ENCODE data around the gene BORCS8. TPM values are rescaled to one million over a fixed set of nuclear protein-coding genes. Genes with fewer than 3 reads are reported as not detected.

BORCS8 gene
- 10 to 100 TPM; 27.1 to 28.2 TPM for total RNA-seq
- polyA plus RNA-seq: 10 to 100 TPM; 14.4 to 47.9 TPM
- long read RNA-seq, donor 1, transcript BORCS8-202 (6 exons, 1,429 nt): major isoform, 14 of 16 reads
- long read RNA-seq, donor 1, partial matches to known transcripts: 0 of 16 reads
- long read RNA-seq, donor 1, other reads (novel, unspliced or antisense): 2 of 16 reads
- long read RNA-seq, donor 2, transcript BORCS8-202 (6 exons, 1,429 nt): major isoform, 6 of 11 reads
- long read RNA-seq, donor 2, partial matches to known transcripts: 1 of 11 reads
- long read RNA-seq, donor 2, other reads (novel, unspliced or antisense): 2 of 11 reads

DNA sequence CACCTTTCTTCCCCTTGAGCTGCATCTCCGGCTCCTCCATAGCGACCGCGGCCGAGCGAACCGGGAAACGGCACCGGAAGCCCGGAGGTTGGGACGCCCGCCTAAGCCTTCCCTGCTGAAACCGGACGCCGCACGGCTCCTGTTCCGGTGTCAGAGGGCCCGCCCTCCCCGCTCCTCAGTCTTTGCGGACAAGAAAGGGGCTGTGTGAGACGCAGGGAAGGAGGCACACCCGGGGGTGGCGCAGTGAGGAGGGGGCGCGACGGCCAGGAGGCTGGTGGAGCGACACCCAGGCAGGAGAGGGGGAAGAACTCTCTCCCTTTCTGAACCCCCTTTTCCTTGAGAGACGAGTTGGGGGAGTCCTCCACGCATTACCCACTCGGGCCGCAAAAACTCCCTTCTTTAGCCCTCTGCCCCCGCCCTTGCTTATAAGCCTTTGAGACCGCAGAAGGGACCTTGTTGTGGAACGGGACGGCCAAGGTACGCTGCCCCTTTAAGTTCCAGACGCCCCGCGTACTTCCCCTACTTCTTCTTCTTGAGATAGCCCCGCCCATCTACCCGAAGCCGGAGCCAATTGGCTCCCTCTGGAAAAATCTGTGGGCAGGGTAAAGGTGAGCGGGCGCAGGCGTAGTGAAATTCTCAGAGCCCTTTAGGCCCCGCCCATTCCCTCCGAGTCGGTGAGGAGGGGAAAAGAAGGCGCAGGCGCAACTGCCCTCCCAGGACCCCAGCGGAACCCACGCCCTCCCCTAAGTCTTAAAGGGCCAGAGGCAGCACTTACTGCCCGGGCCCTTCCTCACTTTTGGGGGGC lies at the start of gene BORCS8, which contains the start of gene RFXANK:
TSS of gene BORCS8 (minus strand) at position 75 of the 805 bp plus-strand sequence. CDS start at position 40, 35 bp downstream.
TSS of gene RFXANK (plus strand) at position 181 of the 805 bp plus-strand sequence. CDS start 1,689 bp downstream, outside the sequence.
- Histone ChIP-seq H3K4me1 (ENCODE audit: control insufficient read depth in 1 of 2, insufficient read depth in 2 of 2, low read length in 2 of 2) (no peaks in the 10 kb centered on the region), H3K4me3 (ENCODE audit: low read length in 2 of 2) (peak within 1 kb of the TSS; percentile 71 to 93), H3K9me3 (ENCODE audit: control insufficient read depth, low read length) (no peaks in the 10 kb centered on the region), H3K27me3 (ENCODE audit: control insufficient read depth in 1 of 2, insufficient read depth in 2 of 2, low read length in 1 of 2) (no peaks in the 10 kb centered on the region), H3K36me3 (ENCODE audit: control insufficient read depth in 1 of 2, insufficient read depth in 2 of 2, low read length in 1 of 2) (peaks cover 0 to 2% of the 10 kb centered on the region in 2 donors), H3K27ac (ENCODE audit: low read depth in 1 of 2, low read length in 2 of 2) (peak within 1 kb of the TSS; percentile 58 to 81)
- ATAC-seq (ENCODE audit: low FRiP score) (peak; percentile 97), DNase-seq (peak; percentile 99 to 100)
- 0 to 1% methylated on average over 52 to 53 of the region's 53 CpGs for WGBS, 2 donors
- intact Hi-C loops (cut with DNase I): loop anchor here in 1 of 2 donors (5.0 kb wide), 1 partner anchor 130 kb away; the partner anchor contains the start of gene SLC25A42

DNA sequence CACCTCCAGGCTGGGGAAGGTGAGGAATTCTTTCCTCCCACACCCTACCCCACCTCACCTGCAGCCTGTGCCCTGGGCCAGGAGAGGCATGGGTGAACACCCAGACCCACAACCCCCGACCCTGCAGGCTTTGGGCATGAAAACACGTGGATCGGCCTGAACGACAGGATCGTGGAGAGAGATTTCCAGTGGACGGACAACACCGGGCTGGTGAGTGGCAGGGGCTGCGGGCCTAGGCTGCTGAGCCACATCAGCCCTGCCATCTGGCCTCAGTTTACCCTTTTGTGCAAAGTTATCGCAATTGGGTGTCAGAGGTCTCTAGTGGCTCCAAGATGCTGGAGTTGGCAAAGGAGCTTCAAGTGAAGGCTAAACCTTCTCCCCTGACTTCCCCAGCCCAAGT lies 48.5 kb upstream of the BORCS8 start:
- H3K4me1 ChIP-seq (ENCODE audit: control insufficient read depth in 1 of 2, insufficient read depth in 2 of 2, low read length in 2 of 2): no peaks in the 10 kb centered on the region
- H3K36me3 ChIP-seq (ENCODE audit: control insufficient read depth in 1 of 2, insufficient read depth in 2 of 2, low read length in 1 of 2): no peaks in the 10 kb centered on the region
- WGBS, 2 donors: 80 to 82% methylated on average over 9 of the region's 9 CpGs
- H3K9me3 ChIP-seq (ENCODE audit: control insufficient read depth, low read length): no peaks in the 10 kb centered on the region
- H3K27ac ChIP-seq (ENCODE audit: low read depth in 1 of 2, low read length in 2 of 2): no peak overlapping the region
- ATAC-seq (ENCODE audit: low FRiP score) (no peak), DNase-seq (no peak)
- intact Hi-C loops (cut with DNase I): no loop called here
- no peak overlapping the region for H3K4me3 ChIP-seq (ENCODE audit: low read length in 2 of 2)
- no peaks in the 10 kb centered on the region for H3K27me3 ChIP-seq (ENCODE audit: control insufficient read depth in 1 of 2, insufficient read depth in 2 of 2, low read length in 1 of 2)

DNA sequence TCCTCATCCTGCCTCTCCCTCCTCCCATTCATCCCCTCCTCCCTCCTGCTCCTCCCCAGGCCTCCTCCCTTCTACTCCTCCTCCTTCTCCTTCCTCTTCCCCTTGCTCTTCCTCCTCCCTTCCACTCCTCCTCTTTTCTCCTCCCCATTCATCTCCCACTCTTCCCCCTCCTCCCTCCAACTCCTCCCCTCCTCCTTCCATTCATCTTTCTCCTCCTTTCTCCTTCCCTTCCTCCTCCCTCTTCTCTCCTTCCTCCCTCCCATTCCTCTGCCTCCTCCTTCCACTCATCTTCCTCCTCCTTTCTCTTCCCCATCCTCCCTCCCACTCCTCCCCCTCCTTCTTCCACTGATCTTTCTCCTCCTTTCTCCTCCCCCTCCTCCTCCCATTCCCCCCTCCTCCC lies 47.7 kb upstream of the BORCS8 start:
- H3K27me3 ChIP-seq (ENCODE audit: control insufficient read depth in 1 of 2, insufficient read depth in 2 of 2, low read length in 1 of 2): no peaks in the 10 kb centered on the region
- H3K36me3 ChIP-seq (ENCODE audit: control insufficient read depth in 1 of 2, insufficient read depth in 2 of 2, low read length in 1 of 2): no peaks in the 10 kb centered on the region
- H3K4me3 ChIP-seq (ENCODE audit: low read length in 2 of 2): no peak overlapping the region
- intact Hi-C loops (cut with DNase I): no loop called here
- peaks cover 4% of the 10 kb centered on the region for H3K9me3 ChIP-seq (ENCODE audit: control insufficient read depth, low read length)
- DNase-seq: no peak
- no peak for ATAC-seq (ENCODE audit: low FRiP score)
- H3K27ac ChIP-seq (ENCODE audit: low read depth in 1 of 2, low read length in 2 of 2): no peak overlapping the region
- no peaks in the 10 kb centered on the region for H3K4me1 ChIP-seq (ENCODE audit: control insufficient read depth in 1 of 2, insufficient read depth in 2 of 2, low read length in 2 of 2)

DNA sequence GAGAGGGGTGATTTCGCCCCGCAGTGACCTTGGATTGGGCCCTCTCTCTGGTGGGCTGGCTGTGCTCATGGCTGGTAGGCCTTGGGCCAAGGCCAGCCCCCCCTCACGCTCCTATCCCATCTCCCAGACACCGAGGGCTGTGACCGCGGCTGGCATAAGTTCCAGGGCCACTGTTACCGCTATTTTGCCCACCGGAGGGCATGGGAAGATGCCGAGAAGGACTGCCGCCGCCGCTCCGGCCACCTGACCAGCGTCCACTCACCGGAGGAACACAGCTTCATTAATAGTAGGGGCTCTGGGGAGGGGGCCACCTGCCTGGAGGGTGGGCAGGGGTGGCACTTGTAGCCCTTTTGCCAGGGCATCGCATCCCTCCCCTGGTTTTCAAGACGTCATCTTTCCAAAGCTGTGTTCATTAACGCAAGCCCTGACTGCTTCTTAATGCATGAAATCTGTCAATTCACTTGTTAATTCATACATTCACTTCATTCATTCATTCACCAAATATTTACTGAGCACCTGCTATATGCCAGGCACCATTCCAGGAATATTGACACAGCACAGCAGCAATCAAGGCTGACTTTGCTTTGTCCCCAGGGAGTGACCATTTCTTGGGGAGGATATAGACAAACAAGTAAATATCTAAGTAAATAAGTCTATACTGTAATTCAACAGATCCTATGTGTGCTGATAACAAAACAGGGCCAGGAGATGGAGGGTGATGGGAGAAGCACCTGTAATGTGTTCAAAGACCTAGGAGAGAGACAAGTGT lies 46.4 kb upstream of the BORCS8 start:
- Histone ChIP-seq H3K27ac (ENCODE audit: low read depth in 1 of 2, low read length in 2 of 2) (no peak overlapping the region), H3K36me3 (ENCODE audit: control insufficient read depth in 1 of 2, insufficient read depth in 2 of 2, low read length in 1 of 2) (no peaks in the 10 kb centered on the region), H3K9me3 (ENCODE audit: control insufficient read depth, low read length) (peaks cover 10% of the 10 kb centered on the region), H3K27me3 (ENCODE audit: control insufficient read depth in 1 of 2, insufficient read depth in 2 of 2, low read length in 1 of 2) (no peaks in the 10 kb centered on the region), H3K4me3 (ENCODE audit: low read length in 2 of 2) (no peak overlapping the region), H3K4me1 (ENCODE audit: control insufficient read depth in 1 of 2, insufficient read depth in 2 of 2, low read length in 2 of 2) (no peaks in the 10 kb centered on the region)
- DNase-seq: no peak
- WGBS, 2 donors: 77 to 81% methylated on average over 13 to 18 of the region's 18 CpGs
- intact Hi-C loops (cut with DNase I): no loop called here
- ATAC-seq (ENCODE audit: low FRiP score): no peak

DNA sequence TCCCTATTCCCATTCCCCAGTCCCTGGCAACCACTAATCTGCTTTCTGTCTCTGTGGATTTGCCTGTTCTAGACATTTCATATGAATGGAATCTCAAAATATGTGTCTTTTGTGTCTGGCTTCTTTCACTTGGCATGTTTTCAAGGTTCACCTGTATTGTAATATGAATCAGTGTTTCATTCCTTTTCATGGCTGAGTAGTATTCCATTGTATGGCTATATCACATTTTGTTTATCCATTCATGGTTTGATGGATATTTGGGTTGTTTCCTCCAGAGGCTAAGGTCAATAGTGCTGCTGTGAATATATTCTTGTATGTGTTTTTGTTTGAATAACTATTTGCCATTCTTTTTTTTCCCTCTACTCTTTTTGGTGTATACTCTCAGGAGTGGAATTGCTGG lies 44.2 kb upstream of the BORCS8 start:
- ATAC-seq (ENCODE audit: low FRiP score) (no peak), DNase-seq (no peak)
- no peaks in the 10 kb centered on the region for H3K36me3 ChIP-seq (ENCODE audit: control insufficient read depth in 1 of 2, insufficient read depth in 2 of 2, low read length in 1 of 2)
- H3K9me3 ChIP-seq (ENCODE audit: control insufficient read depth, low read length): peaks cover 10% of the 10 kb centered on the region
- H3K4me1 ChIP-seq (ENCODE audit: control insufficient read depth in 1 of 2, insufficient read depth in 2 of 2, low read length in 2 of 2): no peaks in the 10 kb centered on the region
- intact Hi-C loops (cut with DNase I): no loop called here
- no peak overlapping the region for H3K27ac ChIP-seq (ENCODE audit: low read depth in 1 of 2, low read length in 2 of 2)
- no peak overlapping the region for H3K4me3 ChIP-seq (ENCODE audit: low read length in 2 of 2)
- no peaks in the 10 kb centered on the region for H3K27me3 ChIP-seq (ENCODE audit: control insufficient read depth in 1 of 2, insufficient read depth in 2 of 2, low read length in 1 of 2)

DNA sequence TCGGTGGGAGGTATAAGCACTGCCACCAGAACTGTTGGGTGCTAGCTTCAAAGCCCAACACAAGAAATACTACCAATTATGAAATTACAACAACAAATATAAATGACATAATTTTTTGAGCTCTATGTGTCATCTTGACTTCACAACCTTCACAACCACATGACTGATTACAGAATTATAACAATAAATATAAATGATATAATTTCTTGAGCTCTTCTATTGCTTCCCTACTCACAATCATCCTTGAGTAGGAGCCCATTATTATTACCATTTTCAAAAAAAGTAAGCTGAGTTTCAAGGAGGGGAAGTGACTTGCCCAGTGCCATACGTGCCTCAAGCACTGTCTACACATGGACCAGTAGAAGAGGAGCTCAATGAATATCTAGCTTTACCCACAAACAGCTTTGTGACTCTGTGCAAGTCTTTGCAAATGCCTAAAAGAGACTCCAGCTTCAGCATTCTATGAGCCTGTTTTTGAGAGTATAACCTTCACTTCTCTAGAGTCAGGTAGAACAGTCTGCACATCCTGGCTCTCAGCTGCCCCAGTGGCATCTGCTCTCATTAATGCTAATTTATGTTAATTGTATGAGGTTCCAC lies 42.4 kb upstream of the BORCS8 start:
- no peaks in the 10 kb centered on the region for H3K27me3 ChIP-seq (ENCODE audit: control insufficient read depth in 1 of 2, insufficient read depth in 2 of 2, low read length in 1 of 2)
- no peaks in the 10 kb centered on the region for H3K36me3 ChIP-seq (ENCODE audit: control insufficient read depth in 1 of 2, insufficient read depth in 2 of 2, low read length in 1 of 2)
- no peak for DNase-seq
- peaks cover 10% of the 10 kb centered on the region for H3K9me3 ChIP-seq (ENCODE audit: control insufficient read depth, low read length)
- H3K4me3 ChIP-seq (ENCODE audit: low read length in 2 of 2): no peak overlapping the region
- no peak for ATAC-seq (ENCODE audit: low FRiP score)
- intact Hi-C loops (cut with DNase I): no loop called here
- H3K4me1 ChIP-seq (ENCODE audit: control insufficient read depth in 1 of 2, insufficient read depth in 2 of 2, low read length in 2 of 2): no peaks in the 10 kb centered on the region
- WGBS, 2 donors: 88 to 91% methylated on average over 2 of the region's 2 CpGs
- H3K27ac ChIP-seq (ENCODE audit: low read depth in 1 of 2, low read length in 2 of 2): no peak overlapping the region

DNA sequence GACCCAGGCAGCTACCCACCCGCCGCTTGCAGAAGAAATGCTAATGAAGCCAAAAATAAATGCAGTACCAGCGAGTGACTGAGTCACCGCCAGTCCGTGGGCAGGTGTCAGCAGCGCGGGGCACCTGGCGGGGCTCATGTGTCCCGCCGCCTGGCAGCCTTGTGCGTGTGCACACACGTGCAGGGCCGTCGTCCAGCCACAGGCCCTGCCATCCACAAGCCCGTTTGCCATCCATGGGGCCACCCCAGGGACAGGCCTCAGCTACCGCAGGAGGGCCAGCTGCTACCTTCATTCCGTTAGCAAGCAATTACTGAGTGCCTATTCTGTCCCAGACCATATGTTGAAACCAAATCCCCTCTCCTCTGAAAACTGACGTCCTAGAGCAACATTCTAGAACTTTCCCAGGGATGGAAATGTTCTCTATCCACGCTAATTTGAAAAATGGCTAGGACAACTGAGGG lies 40.3 kb upstream of the BORCS8 start:
- 61 to 66% methylated on average over 19 of the region's 19 CpGs for WGBS, 2 donors
- no peak for ATAC-seq (ENCODE audit: low FRiP score)

DNA sequence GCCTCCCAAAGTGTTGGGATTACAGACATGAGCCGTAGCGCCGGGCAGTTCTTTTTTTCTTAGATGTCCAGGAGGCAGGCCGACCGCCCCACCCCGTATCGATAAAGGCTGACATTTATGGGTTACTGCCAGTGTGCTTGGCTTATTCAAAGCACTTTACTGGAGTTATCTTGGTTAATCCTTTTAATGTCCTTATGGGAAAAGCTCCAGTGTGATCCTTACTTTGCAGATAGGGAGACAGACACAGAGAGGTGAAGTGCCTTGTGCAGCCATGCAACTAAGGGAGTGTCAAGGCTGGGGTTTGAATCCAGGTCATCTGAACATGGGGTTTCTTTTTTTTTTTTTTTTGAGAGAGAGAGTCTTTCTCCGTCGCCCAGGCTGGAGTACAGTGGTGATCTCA lies 39.0 kb upstream of the BORCS8 start:
- intact Hi-C loops (cut with DNase I): no loop called here

More for the DNA sequence above, 40.3 kb upstream of the BORCS8 start:
- Histone ChIP-seq H3K27ac (ENCODE audit: low read depth in 1 of 2, low read length in 2 of 2) (no peak overlapping the region), H3K27me3 (ENCODE audit: control insufficient read depth in 1 of 2, insufficient read depth in 2 of 2, low read length in 1 of 2) (no peaks in the 10 kb centered on the region), H3K9me3 (ENCODE audit: control insufficient read depth, low read length) (peaks cover 10% of the 10 kb centered on the region), H3K4me1 (ENCODE audit: control insufficient read depth in 1 of 2, insufficient read depth in 2 of 2, low read length in 2 of 2) (no peaks in the 10 kb centered on the region), H3K4me3 (ENCODE audit: low read length in 2 of 2) (no peak overlapping the region), H3K36me3 (ENCODE audit: control insufficient read depth in 1 of 2, insufficient read depth in 2 of 2, low read length in 1 of 2) (no peaks in the 10 kb centered on the region)
- no peak for DNase-seq
- intact Hi-C loops (cut with DNase I): no loop called here

More for the DNA sequence above, 39.0 kb upstream of the BORCS8 start:
- no peak overlapping the region for H3K4me3 ChIP-seq (ENCODE audit: low read length in 2 of 2)
- H3K27ac ChIP-seq (ENCODE audit: low read depth in 1 of 2, low read length in 2 of 2): no peak overlapping the region
- no peaks in the 10 kb centered on the region for H3K36me3 ChIP-seq (ENCODE audit: control insufficient read depth in 1 of 2, insufficient read depth in 2 of 2, low read length in 1 of 2)
- H3K9me3 ChIP-seq (ENCODE audit: control insufficient read depth, low read length): peaks cover 10% of the 10 kb centered on the region
- WGBS, 2 donors: 82 to 83% methylated on average over 9 of the region's 9 CpGs
- no peaks in the 10 kb centered on the region for H3K27me3 ChIP-seq (ENCODE audit: control insufficient read depth in 1 of 2, insufficient read depth in 2 of 2, low read length in 1 of 2)
- DNase-seq: no peak
- no peak for ATAC-seq (ENCODE audit: low FRiP score)
- H3K4me1 ChIP-seq (ENCODE audit: control insufficient read depth in 1 of 2, insufficient read depth in 2 of 2, low read length in 2 of 2): no peaks in the 10 kb centered on the region

Measured in aorta (tissue), 5 donors.